ENCODE results near the gene SSTR1. TPM values are rescaled to one million over a fixed set of nuclear protein-coding genes. Genes with fewer than 3 reads are reported as not detected.

SSTR1 gene
- total RNA-seq, 1 experiment from 2014 or later: 0.07 TPM

GRCh38 chr14:38255408-38255672, 47.6 kb downstream of the SSTR1 start:
- H3K9me3 ChIP-seq (ENCODE audit: low read length): no peaks in the 10 kb centered on the region
- H3F3A ChIP-seq (ENCODE audit: low read length, unreplicated experiment): no peaks in the 10 kb centered on the region
- no TSS peak for BruUV-seq (replicated peaks)
- no peaks in the 10 kb centered on the region for H4K20me1 ChIP-seq (ENCODE audit: low read length)
- ATAC-seq (no peak), DNase-seq (no peak)
- H3K36me3 ChIP-seq (ENCODE audit: low read depth, low read length): no peaks in the 10 kb centered on the region
- no peaks in the 10 kb centered on the region for H3K4me1 ChIP-seq (ENCODE audit: insufficient read depth, low read length)
- H3K27me3 ChIP-seq (ENCODE audit: low read length): no peaks in the 10 kb centered on the region
- H3K9ac ChIP-seq (ENCODE audit: low read length): no peak overlapping the region
- H3K27ac ChIP-seq (ENCODE audit: low read length): no peak overlapping the region
- no peak overlapping the region for H3K4me3 ChIP-seq (ENCODE audit: low read length)
- no peaks in the 10 kb centered on the region for H3K9me2 ChIP-seq (replicated peaks; ENCODE audit: low read length)
- intact Hi-C loops (cut with micrococcal nuclease): no loop called here
- CTCF ChIA-PET: no interaction called here
- POLR2A ChIA-PET (ENCODE audit: unreplicated experiment): no interaction called here
- H3K79me2 ChIP-seq (ENCODE audit: low read length): no peaks in the 10 kb centered on the region
- no peak overlapping the region for H3K4me2 ChIP-seq (ENCODE audit: low read length)
- H2AFZ ChIP-seq (ENCODE audit: low read length): no peak overlapping the region
- TF ChIP-seq CTCF (conservative IDR thresholded peaks at IDR 0.05; ENCODE audit: low read depth, low read length) (no peak), EZH2phosphoT487 (IDR thresholded peaks at IDR 0.05; ENCODE audit: borderline replicate concordance, low read length) (no peak), EZH2 (IDR thresholded peaks at IDR 0.05; ENCODE audit: low read length, unreplicated experiment) (no peak)

GRCh38 chr14:38255673-38256532, 48.2 kb downstream of the SSTR1 start, which contains the start of gene CLEC14A:
CLEC14A (minus strand) TSS chr14:38256093; CDS start chr14:38256022, 71 bp downstream.
- no TSS peak for BruUV-seq (replicated peaks)
- no peaks in the 10 kb centered on the region for H3K79me2 ChIP-seq (ENCODE audit: low read length)
- DNase-seq (no peak), ATAC-seq (no peak)
- H3K9me2 ChIP-seq (replicated peaks; ENCODE audit: low read length): no peaks in the 10 kb centered on the region
- no peak within 1 kb of the TSS for H2AFZ ChIP-seq (ENCODE audit: low read length)
- no peak within 1 kb of the TSS for H3K27ac ChIP-seq (ENCODE audit: low read length)
- ChIA-PET POLR2A (ENCODE audit: unreplicated experiment) (no interaction called here), CTCF (no interaction called here)
- intact Hi-C loops (cut with micrococcal nuclease): no loop called here
- H3K4me1 ChIP-seq (ENCODE audit: insufficient read depth, low read length): no peaks in the 10 kb centered on the region
- H3K9ac ChIP-seq (ENCODE audit: low read length): no peak within 1 kb of the TSS
- H3K27me3 ChIP-seq (ENCODE audit: low read length): no peaks in the 10 kb centered on the region
- H4K20me1 ChIP-seq (ENCODE audit: low read length): no peaks in the 10 kb centered on the region
- no peak within 1 kb of the TSS for H3K4me3 ChIP-seq (ENCODE audit: low read length)
- H3F3A ChIP-seq (ENCODE audit: low read length, unreplicated experiment): no peaks in the 10 kb centered on the region
- TF ChIP-seq EZH2phosphoT487 (IDR thresholded peaks at IDR 0.05; ENCODE audit: borderline replicate concordance, low read length) (no peak), EZH2 (IDR thresholded peaks at IDR 0.05; ENCODE audit: low read length, unreplicated experiment) (no peak), CTCF (conservative IDR thresholded peaks at IDR 0.05; ENCODE audit: low read depth, low read length) (no peak)
- no peak within 1 kb of the TSS for H3K4me2 ChIP-seq (ENCODE audit: low read length)
- no peaks in the 10 kb centered on the region for H3K36me3 ChIP-seq (ENCODE audit: low read depth, low read length)
- H3K9me3 ChIP-seq (ENCODE audit: low read length): no peaks in the 10 kb centered on the region

- intact Hi-C loops (cut with micrococcal nuclease): no loop called here
- Histone ChIP-seq H3K4me2 (ENCODE audit: low read length) (no peak overlapping the region), H3K9me2 (replicated peaks; ENCODE audit: low read length) (no peaks in the 10 kb centered on the region), H3K9ac (ENCODE audit: low read length) (no peak overlapping the region), H2AFZ (ENCODE audit: low read length) (no peak overlapping the region), H4K20me1 (ENCODE audit: low read length) (no peaks in the 10 kb centered on the region), H3K4me1 (ENCODE audit: insufficient read depth, low read length) (no peaks in the 10 kb centered on the region), H3F3A (ENCODE audit: low read length, unreplicated experiment) (no peaks in the 10 kb centered on the region), H3K79me2 (ENCODE audit: low read length) (no peaks in the 10 kb centered on the region), H3K9me3 (ENCODE audit: low read length) (no peaks in the 10 kb centered on the region), H3K4me3 (ENCODE audit: low read length) (no peak overlapping the region), H3K27me3 (ENCODE audit: low read length) (no peaks in the 10 kb centered on the region), H3K36me3 (ENCODE audit: low read depth, low read length) (no peaks in the 10 kb centered on the region), H3K27ac (ENCODE audit: low read length) (no peak overlapping the region)
- DNase-seq: no peak
- ChIA-PET CTCF (no interaction called here), POLR2A (ENCODE audit: unreplicated experiment) (no interaction called here)
- ATAC-seq: no peak
- TF ChIP-seq CTCF (conservative IDR thresholded peaks at IDR 0.05; ENCODE audit: low read depth, low read length): no peak
- no peak for TF ChIP-seq EZH2 (IDR thresholded peaks at IDR 0.05; ENCODE audit: low read length, unreplicated experiment)
- TF ChIP-seq EZH2phosphoT487 (IDR thresholded peaks at IDR 0.05; ENCODE audit: borderline replicate concordance, low read length): no peak
- no TSS peak for BruUV-seq (replicated peaks)
Measured at GRCh38 chr14:38256533-38256840, 48.8 kb downstream of the SSTR1 start.

Data from PC-3 (cell line).